Duodenal mucosa (tissue), 2 donors: ENCODE measurements around the gene SSNA1.

Source experiments
- H3K27ac ChIP-seq: one replicate; pipeline ENCODE4 v1.7.0; 2013; ENCODE audit warnings: low read depth, low read length
- H3K27me3 ChIP-seq, 2 donors: one replicate each; pipeline ENCODE4 v1.7.0; 2013; ENCODE audit warnings: low read length in 2 of 2, control low read depth in 1 of 2; ENCODE audit not compliant: insufficient read depth in 2 of 2, control insufficient read depth in 1 of 2
- H3K36me3 ChIP-seq, 2 donors: one replicate each; pipeline ENCODE4 v1.7.0; 2013; ENCODE audit warnings: low read length in 2 of 2, control low read depth in 1 of 2; ENCODE audit not compliant: insufficient read depth in 2 of 2, control insufficient read depth in 1 of 2
- H3K4me1 ChIP-seq, 2 donors: one replicate each; pipeline ENCODE4 v1.7.0; 2013; ENCODE audit warnings: low read length in 2 of 2, control low read depth in 1 of 2; ENCODE audit not compliant: insufficient read depth in 2 of 2, control insufficient read depth in 1 of 2
- H3K4me3 ChIP-seq, 2 donors: one replicate each; pipeline ENCODE4 v1.7.0; 2013; ENCODE audit warnings: low read length in 2 of 2, low read depth in 1 of 2
- H3K9ac ChIP-seq, 2 donors: one replicate each; pipeline ENCODE4 v1.7.0; 2013; ENCODE audit warnings: low read length in 2 of 2, low read depth in 1 of 2
- H3K9me3 ChIP-seq, 2 donors: one replicate each; pipeline ENCODE4 v1.7.0; 2013; ENCODE audit warnings: low read length in 2 of 2, control low read depth in 1 of 2; ENCODE audit not compliant: control insufficient read depth in 1 of 2

The SSNA1 gene

GRCh38 chr9:137163365-137163715 lies 25.1 kb upstream of the SSNA1 start:
- H3K27me3 ChIP-seq = peaks cover 31 to 41% of the 10 kb centered on the region in 2 donors
- no peaks in the 10 kb centered on the region for H3K9me3 ChIP-seq
- H3K36me3 ChIP-seq = no peaks in the 10 kb centered on the region
- no peak overlapping the region for H3K4me3 ChIP-seq
- no peak overlapping the region for H3K9ac ChIP-seq
- no peak overlapping the region for H3K27ac ChIP-seq
- H3K4me1 ChIP-seq = peaks cover 0 to 14% of the 10 kb centered on the region in 2 donors

GRCh38 chr9:137163805-137164204 lies 24.7 kb upstream of the SSNA1 start:
- no peaks in the 10 kb centered on the region for H3K36me3 ChIP-seq
- H3K9ac ChIP-seq = no peak overlapping the region
- H3K4me3 ChIP-seq = no peak overlapping the region
- H3K27ac ChIP-seq = no peak overlapping the region
- peaks cover 26 to 38% of the 10 kb centered on the region in 2 donors for H3K27me3 ChIP-seq
- no peaks in the 10 kb centered on the region for H3K9me3 ChIP-seq
- H3K4me1 ChIP-seq = peaks cover 0 to 10% of the 10 kb centered on the region in 2 donors

- H3K9ac ChIP-seq = no peak overlapping the region
- peaks cover 0 to 5% of the 10 kb centered on the region in 2 donors for H3K4me1 ChIP-seq
- no peak overlapping the region for H3K4me3 ChIP-seq
- no peaks in the 10 kb centered on the region for H3K9me3 ChIP-seq
- no peaks in the 10 kb centered on the region for H3K36me3 ChIP-seq
- H3K27ac ChIP-seq = no peak overlapping the region
- peaks cover 18 to 31% of the 10 kb centered on the region in 2 donors for H3K27me3 ChIP-seq
Observed at GRCh38 chr9:137164370-137165249, 23.9 kb upstream of the SSNA1 start.

- Histone ChIP-seq H3K9ac (no peak overlapping the region), H3K36me3 (no peaks in the 10 kb centered on the region), H3K27ac (no peak overlapping the region), H3K9me3 (no peaks in the 10 kb centered on the region), H3K4me3 (no peak overlapping the region), H3K4me1 (peaks cover 0 to 9% of the 10 kb centered on the region in 2 donors), H3K27me3 (peaks cover 13 to 24% of the 10 kb centered on the region in 2 donors)
Observed at GRCh38 chr9:137165250-137165836, 23.1 kb upstream of the SSNA1 start.

- H3K4me3 ChIP-seq = no peak overlapping the region
- H3K9ac ChIP-seq = no peak overlapping the region
- H3K27ac ChIP-seq = no peak overlapping the region
- H3K36me3 ChIP-seq = no peaks in the 10 kb centered on the region
- H3K27me3 ChIP-seq = peaks cover 19 to 20% of the 10 kb centered on the region in 2 donors
- no peaks in the 10 kb centered on the region for H3K9me3 ChIP-seq
- peaks cover 0 to 12% of the 10 kb centered on the region in 2 donors for H3K4me1 ChIP-seq
Observed at GRCh38 chr9:137166380-137167229, 21.9 kb upstream of the SSNA1 start.

- Histone ChIP-seq H3K9me3 (no peaks in the 10 kb centered on the region), H3K9ac (no peak overlapping the region), H3K27me3 (peaks cover 20 to 23% of the 10 kb centered on the region in 2 donors), H3K36me3 (no peaks in the 10 kb centered on the region), H3K4me1 (peaks cover 0 to 12% of the 10 kb centered on the region in 2 donors), H3K4me3 (peak overlapping the region in 1 of 2 donors; percentile 28), H3K27ac (no peak overlapping the region)
Observed at GRCh38 chr9:137167277-137167746, 21.2 kb upstream of the SSNA1 start.

GRCh38 chr9:137167747-137168572 lies 20.5 kb upstream of the SSNA1 start:
- Histone ChIP-seq H3K27me3 (peaks cover 20 to 23% of the 10 kb centered on the region in 2 donors), H3K4me1 (peaks cover 0 to 12% of the 10 kb centered on the region in 2 donors), H3K27ac (no peak overlapping the region), H3K4me3 (peak overlapping the region in 1 of 2 donors; percentile 43), H3K9ac (no peak overlapping the region), H3K36me3 (no peaks in the 10 kb centered on the region), H3K9me3 (no peaks in the 10 kb centered on the region)

- no peak overlapping the region for H3K27ac ChIP-seq
- H3K27me3 ChIP-seq = peaks cover 25 to 28% of the 10 kb centered on the region in 2 donors
- no peak overlapping the region for H3K9ac ChIP-seq
Observed at GRCh38 chr9:137168573-137168903, 19.9 kb upstream of the SSNA1 start.

More at GRCh38 chr9:137168573-137168903, 19.9 kb upstream of the SSNA1 start:
- Histone ChIP-seq H3K4me3 (peak overlapping the region; percentile 47 to 50), H3K4me1 (peaks cover 0 to 17% of the 10 kb centered on the region in 2 donors), H3K36me3 (no peaks in the 10 kb centered on the region), H3K9me3 (no peaks in the 10 kb centered on the region)
